Omental fat pad (tissue), 4 donors: Measurements from ENCODE around the gene TOM1. TPM values are rescaled to one million over a fixed set of nuclear protein-coding genes. Genes with fewer than 3 reads are reported as not detected.

ENCODE experiments used
- ATAC-seq: fragments of 150-250 bp; one replicate; pipeline ENCODE4 v1.9.1; 2016; ENCODE audit warnings: mild to moderate bottlenecking, moderate library complexity; ENCODE audit not compliant: low FRiP score
- DNase-seq: peaks from one replicate; pipeline ENCODE4 v3.0.0-alpha.2; 2019; ENCODE audit warnings: low spot score
- total RNA-seq, 4 donors: library from RNA; depleted of rRNA; stranded (reverse); fragments of >200 nt; gene quantifications; one replicate each; pipeline ENCODE4 v1.1.0, GENCODE V29; 2016
- TF ChIP-seq, protein P1 (sequence below), 3 donors: fragments of 450-650 bp; IDR thresholded peaks; one replicate each; pipeline ENCODE4 v1.5.1; 2016 to 2017; ENCODE audit warnings: antibody characterized with exemption in 3 of 3, mild to moderate bottlenecking in 3 of 3, moderate library complexity in 2 of 3

The TOM1 gene
- total RNA-seq, 4 donors from 2014 or later, result 65.6 to 109 (median 93.2) TPM

DNA sequence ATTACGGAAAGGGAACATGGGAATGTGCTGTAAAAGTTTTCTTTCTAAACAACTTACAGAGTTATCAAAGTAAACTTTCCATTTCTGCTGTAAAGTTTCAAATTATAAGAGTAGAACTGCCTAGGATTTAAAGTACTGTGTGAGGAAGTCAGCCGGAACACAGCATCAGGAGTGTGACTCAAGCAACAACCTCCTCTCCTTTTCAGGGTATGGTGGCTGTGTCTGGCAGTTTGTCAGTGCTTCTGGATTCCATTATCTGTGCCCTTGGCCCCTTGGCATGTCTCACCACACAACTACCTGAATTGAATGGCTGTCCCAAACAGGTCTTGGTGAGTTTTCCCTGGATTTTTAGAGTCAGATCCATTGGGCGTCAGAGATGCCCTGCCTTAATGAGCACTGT lies 6.9 kb upstream of the TOM1 start:
- DNase-seq, result no peak

GRCh38 chr22:35296051-35296450 lies 3.6 kb upstream of the TOM1 start:
- TF ChIP-seq, protein P1, sequence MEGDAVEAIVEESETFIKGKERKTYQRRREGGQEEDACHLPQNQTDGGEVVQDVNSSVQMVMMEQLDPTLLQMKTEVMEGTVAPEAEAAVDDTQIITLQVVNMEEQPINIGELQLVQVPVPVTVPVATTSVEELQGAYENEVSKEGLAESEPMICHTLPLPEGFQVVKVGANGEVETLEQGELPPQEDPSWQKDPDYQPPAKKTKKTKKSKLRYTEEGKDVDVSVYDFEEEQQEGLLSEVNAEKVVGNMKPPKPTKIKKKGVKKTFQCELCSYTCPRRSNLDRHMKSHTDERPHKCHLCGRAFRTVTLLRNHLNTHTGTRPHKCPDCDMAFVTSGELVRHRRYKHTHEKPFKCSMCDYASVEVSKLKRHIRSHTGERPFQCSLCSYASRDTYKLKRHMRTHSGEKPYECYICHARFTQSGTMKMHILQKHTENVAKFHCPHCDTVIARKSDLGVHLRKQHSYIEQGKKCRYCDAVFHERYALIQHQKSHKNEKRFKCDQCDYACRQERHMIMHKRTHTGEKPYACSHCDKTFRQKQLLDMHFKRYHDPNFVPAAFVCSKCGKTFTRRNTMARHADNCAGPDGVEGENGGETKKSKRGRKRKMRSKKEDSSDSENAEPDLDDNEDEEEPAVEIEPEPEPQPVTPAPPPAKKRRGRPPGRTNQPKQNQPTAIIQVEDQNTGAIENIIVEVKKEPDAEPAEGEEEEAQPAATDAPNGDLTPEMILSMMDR (IDR thresholded peaks at IDR 0.05), result no peak
- no peak for DNase-seq
- ATAC-seq, result no peak

More for the DNA sequence above, 6.9 kb upstream of the TOM1 start:
- no peak for ATAC-seq
- TF ChIP-seq, protein P1 (IDR thresholded peaks at IDR 0.05), result no peak

- ATAC-seq (no peak), DNase-seq (no peak)
- TF ChIP-seq, protein P1 (IDR thresholded peaks at IDR 0.05), result no peak
Measured at GRCh38 chr22:35299217-35299672, 449 bp upstream of the TOM1 start.

GRCh38 chr22:35301372-35301874 lies 1.7 kb downstream of the TOM1 start:
- DNase-seq (peak; percentile 44), ATAC-seq (peak; percentile 68)
- TF ChIP-seq, protein P1 (IDR thresholded peaks at IDR 0.05), result no peak

DNA sequence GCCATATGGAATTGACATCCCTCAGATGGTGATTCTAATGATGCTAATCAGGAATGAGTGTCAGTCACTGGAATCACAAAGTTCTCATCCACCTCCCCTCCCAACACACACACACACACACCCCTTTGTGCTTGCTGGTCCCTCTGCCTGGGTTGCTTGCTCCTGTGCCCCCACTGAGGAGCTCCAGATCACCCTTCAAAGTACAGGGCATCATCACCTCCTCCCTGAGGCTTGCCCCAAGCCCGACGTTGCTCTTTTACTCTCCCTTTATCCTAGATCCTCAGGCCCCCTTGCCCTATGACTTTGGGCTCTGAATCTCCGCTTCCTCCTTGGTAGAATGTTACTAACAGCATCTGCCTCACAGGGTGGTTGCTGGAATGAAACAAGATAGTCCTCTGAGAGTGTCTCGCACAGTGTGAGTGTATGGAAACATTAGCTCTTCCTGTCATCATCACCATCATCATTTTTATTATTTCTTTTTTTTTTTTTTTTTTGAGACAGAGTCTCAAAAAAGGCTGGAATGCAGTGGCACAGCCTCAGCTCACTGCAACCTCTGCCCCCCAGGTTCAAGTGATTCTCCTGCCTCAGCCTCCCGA lies 3.4 kb downstream of the TOM1 start:
- DNase-seq (no peak), ATAC-seq (no peak)
- TF ChIP-seq, protein P1 (IDR thresholded peaks at IDR 0.05), result no peak

DNA sequence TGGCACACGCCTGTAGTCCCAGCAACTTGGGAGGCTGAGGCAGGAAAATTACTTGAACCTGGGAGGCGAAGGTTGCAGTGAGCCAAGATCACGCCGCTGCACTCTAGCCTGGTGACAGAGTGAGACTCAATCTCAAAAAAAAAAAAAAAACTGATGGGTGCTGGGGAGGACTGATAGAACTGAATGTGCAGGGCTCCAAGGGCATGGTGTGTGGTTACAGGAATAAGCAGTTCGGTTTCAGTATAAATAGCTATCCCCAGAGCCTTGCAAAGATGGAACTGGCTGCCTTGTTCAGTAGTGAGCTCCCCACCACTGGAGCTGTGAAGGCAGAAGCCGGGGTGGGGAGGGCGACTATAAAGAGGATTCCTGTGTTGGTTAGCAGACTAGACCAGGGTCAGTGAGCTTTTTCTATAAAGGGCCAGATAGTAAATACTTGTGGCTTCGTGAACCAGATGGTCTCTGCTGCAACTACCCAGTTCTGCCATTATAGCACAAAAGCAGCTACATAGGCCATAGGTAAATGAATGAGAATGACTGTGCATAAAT lies 5.9 kb downstream of the TOM1 start:
- DNase-seq (no peak), ATAC-seq (no peak)
- TF ChIP-seq, protein P1 (IDR thresholded peaks at IDR 0.05), result no peak
